ENCODE data around the gene POLR3E. TPM values are rescaled to one million over a fixed set of nuclear protein-coding genes. Genes with fewer than 3 reads are reported as not detected.
A peak's percentile ranks its signal among the peaks of the same experiment; 100 is the strongest.
"Not testable (repeated sequence)": the region's sequence is repeated elsewhere in the genome, so short reads cannot be mapped to it uniquely, and the experiment has no call there.

The POLR3E gene
- polyA plus RNA-seq, 1 experiment = 60.9 TPM

DNA sequence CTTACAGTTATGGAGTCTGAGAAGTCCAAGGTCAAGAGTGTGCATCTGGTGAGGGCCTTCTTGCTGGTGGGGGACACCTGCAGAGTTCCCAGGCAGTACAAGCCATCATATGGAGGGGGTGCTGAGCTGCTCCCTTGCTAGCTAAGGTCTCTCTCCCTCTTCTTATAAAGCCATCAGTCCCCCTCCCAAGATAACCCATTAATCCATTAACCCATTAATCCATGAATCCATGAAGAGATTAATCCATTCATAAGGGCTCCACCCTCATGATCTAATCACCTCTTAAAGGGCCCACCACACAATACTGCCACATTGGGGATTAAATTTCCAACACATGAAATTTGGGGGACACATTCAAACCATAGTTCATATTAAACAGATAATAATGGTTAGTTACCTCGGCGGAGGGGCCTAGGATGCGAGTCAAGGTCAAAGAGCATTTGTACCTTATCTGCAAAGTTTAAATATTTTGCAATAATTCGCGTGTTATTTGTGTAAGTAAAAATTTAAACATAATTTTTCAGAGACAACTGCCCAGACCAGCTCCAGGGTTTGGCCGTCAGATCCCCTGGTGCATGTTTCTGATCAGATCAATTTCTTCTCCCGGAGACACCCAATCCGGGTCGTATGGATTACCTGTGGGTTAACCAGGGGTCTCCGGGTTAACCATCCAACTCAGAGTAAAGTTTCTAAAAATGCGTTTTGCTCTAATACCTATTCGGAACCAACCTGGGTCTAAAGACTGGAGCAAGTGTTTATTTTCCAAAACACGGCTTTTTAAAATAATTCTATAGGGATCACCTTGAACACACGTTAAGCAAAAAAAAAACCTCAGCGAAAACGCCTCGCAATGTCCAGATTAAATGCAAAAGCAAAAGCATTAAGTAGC, 740 bp upstream of the POLR3E start:
- H3K36me3 ChIP-seq (ENCODE audit: control insufficient read depth, insufficient read depth, low read length) = no peaks in the 10 kb centered on the region
- ChIA-PET POLR2A (interaction anchor here (0.7 kb wide), 1 partner anchor 110 kb away, joined by 3 read pairs; no protein-coding TSS in a partner anchor), CTCF (interaction anchor here (0.5 to 3.0 kb wide), 11 partner anchors 12 to 104 kb away, joined by 3 to 21 read pairs (median 4); partner anchors contain the start of gene EEF2K)
- H3K27me3 ChIP-seq (ENCODE audit: control insufficient read depth, insufficient read depth, low read length) = no peaks in the 10 kb centered on the region
- H3K4me3 ChIP-seq (ENCODE audit: low read depth, low read length) = peak overlapping the region; percentile 74
- DNase-seq (ENCODE audit: low read depth) = no peak
- TF ChIP-seq CTCF (IDR thresholded peaks at IDR 0.05; ENCODE audit: insufficient read depth, low read depth, low read length) = no peak

DNA sequence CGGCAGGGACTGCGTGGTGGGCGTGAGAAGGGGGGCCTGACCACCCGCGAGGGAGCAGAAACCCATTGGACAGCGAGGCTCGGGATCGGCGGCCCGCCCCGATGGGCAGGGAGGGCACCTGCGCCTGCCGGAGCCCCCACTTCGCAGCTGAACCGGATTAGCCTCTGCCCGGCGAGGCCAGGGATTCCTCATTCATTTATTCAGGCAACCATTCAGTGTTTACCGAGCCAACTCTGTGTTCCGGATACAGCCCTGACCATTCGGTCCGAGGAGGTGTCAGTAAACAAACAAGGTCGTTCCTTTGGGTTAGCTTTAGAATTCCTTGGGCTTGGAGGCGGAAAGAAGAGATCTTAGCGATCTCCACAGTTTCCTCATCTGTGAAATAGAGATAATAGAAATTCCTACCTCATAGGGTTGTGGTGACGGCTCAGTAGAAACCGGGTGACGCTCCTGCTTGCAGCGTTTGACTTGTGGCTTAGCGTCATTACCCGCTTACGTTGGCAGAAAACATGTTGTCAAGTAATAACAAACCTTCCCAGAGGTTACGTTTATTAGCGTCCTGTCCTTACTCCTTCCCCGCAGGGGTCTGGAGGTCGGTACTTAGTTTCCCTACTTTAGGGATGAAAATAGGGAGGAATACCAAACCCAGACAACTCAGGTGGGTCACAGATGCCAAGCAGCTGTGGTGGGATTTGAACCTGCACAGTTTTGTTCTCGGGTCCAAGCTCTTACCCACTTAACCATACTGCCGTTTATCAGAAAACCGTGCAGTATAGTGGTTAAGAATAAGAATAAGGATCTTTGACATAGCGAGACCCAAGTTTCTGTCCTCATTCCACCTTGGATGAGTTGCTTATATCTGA, 893 bp downstream of the POLR3E start:
- Histone ChIP-seq H3K4me3 (ENCODE audit: low read depth, low read length) (peak overlapping the region; percentile 97), H3K27me3 (ENCODE audit: control insufficient read depth, insufficient read depth, low read length) (no peaks in the 10 kb centered on the region), H3K36me3 (ENCODE audit: control insufficient read depth, insufficient read depth, low read length) (peaks cover 7% of the 10 kb centered on the region)
- CTCF ChIA-PET = interaction anchor here (0.9 to 3.0 kb wide), 8 partner anchors 12 to 106 kb away, joined by 3 to 21 read pairs (median 6); partner anchors contain the start of gene EEF2K
- POLR2A ChIA-PET = no interaction called here
- DNase-seq (ENCODE audit: low read depth) = peak; percentile 84
- TF ChIP-seq CTCF (IDR thresholded peaks at IDR 0.05; ENCODE audit: insufficient read depth, low read depth, low read length) = no peak

- Histone ChIP-seq H3K36me3 (ENCODE audit: control insufficient read depth, insufficient read depth, low read length) (peaks cover 8% of the 10 kb centered on the region), H3K4me3 (ENCODE audit: low read depth, low read length) (no peak overlapping the region), H3K27me3 (ENCODE audit: control insufficient read depth, insufficient read depth, low read length) (no peaks in the 10 kb centered on the region)
- TF ChIP-seq CTCF (IDR thresholded peaks at IDR 0.05; ENCODE audit: insufficient read depth, low read depth, low read length) = no peak
- POLR2A ChIA-PET = no interaction called here
- no peak for DNase-seq (ENCODE audit: low read depth)
- CTCF ChIA-PET = interaction anchor here (0.6 to 3.0 kb wide), 4 partner anchors 73 to 297 kb away, joined by 3 to 21 read pairs (median 9); no protein-coding TSS in a partner anchor
These were observed 1.8 kb downstream of the POLR3E start for GRCh38 chr16:22299036-22299435.

GRCh38 chr16:22300427-22301071, 3.3 kb downstream of the POLR3E start:
- POLR2A ChIA-PET = interaction anchor here (0.6 kb wide), 1 partner anchor 112 kb away, joined by 3 read pairs; no protein-coding TSS in a partner anchor

GRCh38 chr16:22301423-22301822, 4.2 kb downstream of the POLR3E start:
- peaks cover 14% of the 10 kb centered on the region for H3K36me3 ChIP-seq (ENCODE audit: control insufficient read depth, insufficient read depth, low read length)
- DNase-seq (ENCODE audit: low read depth); H3K27me3 ChIP-seq (ENCODE audit: control insufficient read depth, insufficient read depth, low read length); POLR2A ChIA-PET; H3K4me3 ChIP-seq (ENCODE audit: low read depth, low read length): not testable (repeated sequence)
- CTCF ChIA-PET = interaction anchor here (0.7 to 2.3 kb wide), 12 partner anchors 9 to 300 kb away, joined by 3 to 17 read pairs (median 7); partner anchors contain the start of gene EEF2K

More at GRCh38 chr16:22300427-22301071, 3.3 kb downstream of the POLR3E start:
- no peak overlapping the region for H3K4me3 ChIP-seq (ENCODE audit: low read depth, low read length)
- TF ChIP-seq CTCF (IDR thresholded peaks at IDR 0.05; ENCODE audit: insufficient read depth, low read depth, low read length) = peak; percentile 86
- CTCF ChIA-PET = interaction anchor here (0.6 to 2.3 kb wide), 24 partner anchors 8 to 299 kb away, joined by 3 to 17 read pairs (median 4); partner anchors contain the start of gene EEF2K
- peaks cover 14% of the 10 kb centered on the region for H3K36me3 ChIP-seq (ENCODE audit: control insufficient read depth, insufficient read depth, low read length)
- no peak for DNase-seq (ENCODE audit: low read depth)
- no peaks in the 10 kb centered on the region for H3K27me3 ChIP-seq (ENCODE audit: control insufficient read depth, insufficient read depth, low read length)
